Measurements from ENCODE around the gene ATF6. TPM values are rescaled to one million over a fixed set of nuclear protein-coding genes. Genes with fewer than 3 reads are reported as not detected.

ATF6 gene
- total and polyA plus RNA-seq, 2 of the 8 experiments (the other 6 are each of a cell fraction or from before 2014, with no cell fraction given) = 4.6 to 10.0 TPM

DNA sequence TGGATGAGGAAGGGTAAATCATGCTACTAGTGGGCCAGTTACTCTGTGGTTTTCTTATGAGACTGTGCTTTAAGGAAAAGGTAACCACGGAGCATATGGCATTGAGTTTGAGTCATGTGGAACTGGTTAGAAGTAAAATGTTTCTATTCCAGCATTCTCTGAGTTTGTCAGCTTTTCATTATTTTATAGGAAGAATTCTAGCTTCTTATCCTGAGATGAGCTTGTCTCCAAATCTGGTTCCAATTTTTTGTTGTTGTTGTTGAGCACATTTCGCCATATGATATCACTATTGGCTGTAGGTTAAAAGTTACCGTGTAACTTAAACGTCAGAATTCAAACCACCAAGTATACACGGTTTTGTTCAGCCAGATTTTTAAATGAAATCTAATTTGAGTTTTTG lies 69.9 kb downstream of the ATF6 start:
- DNase-seq (ENCODE audit: low read depth in 1 of 2, low spot score in 2 of 2) (no peak), FAIRE-seq (no peak)
- Histone ChIP-seq H2BK15ac (ENCODE audit: low read length) (no peak overlapping the region), H3K27me3 (replicated peaks in 1 of 4; ENCODE audit: control insufficient read depth in 3 of 4, extremely low read depth in 1 of 4, insufficient read depth in 3 of 4, low read length in 3 of 4) (no peaks in the 10 kb centered on the region), H3K14ac (ENCODE audit: insufficient read length) (no peak overlapping the region), H2AK5ac (ENCODE audit: low read depth, low read length) (no peak overlapping the region), H2BK20ac (ENCODE audit: low read length) (no peak overlapping the region), H3K23ac (ENCODE audit: insufficient read length) (no peak overlapping the region), H4K5ac (ENCODE audit: insufficient read length, low read depth, low read length) (no peak overlapping the region), H3K9ac (replicated peaks in 1 of 4; ENCODE audit: extremely low read depth in 1 of 4, low read depth in 3 of 4, low read length in 3 of 4) (no peak overlapping the region), H3K23me2 (ENCODE audit: low read depth, low read length) (no peaks in the 10 kb centered on the region), H3K56ac (replicated peaks; ENCODE audit: insufficient read length, low read depth, low read length) (no peak overlapping the region), H2BK5ac (ENCODE audit: low read depth, low read length) (no peak overlapping the region), H4K20me1 (replicated peaks in 1 of 2; ENCODE audit: control insufficient read depth in 1 of 2, insufficient read depth in 2 of 2, low read length in 2 of 2) (no peaks in the 10 kb centered on the region), H3K4ac (replicated peaks; ENCODE audit: insufficient read length, low read depth, low read length) (no peak overlapping the region), H3K36me3 (ENCODE audit: control insufficient read depth in 2 of 4, insufficient read depth in 4 of 4, low read length in 3 of 4) (0 out of 8 replicates have a peak, but pooled peaks cover 0 to 3% (median 0%) of the 10 kb centered on the region in 4 experiments), H3K4me2 (ENCODE audit: insufficient read depth in 1 of 2, low read depth in 2 of 2, low read length in 2 of 2) (no peak overlapping the region), H4K8ac (ENCODE audit: extremely low read depth, insufficient read depth, low read length) (no peak overlapping the region), H2BK120ac (replicated peaks; ENCODE audit: low read depth, low read length) (no peak overlapping the region), H3K4me3 (ENCODE audit: extremely low read depth in 1 of 4, insufficient read depth in 2 of 4, low read depth in 3 of 4, low read length in 4 of 4) (no peak overlapping the region), H3K9me3 (ENCODE audit: insufficient read depth in 2 of 2, low read depth in 1 of 2, low read length in 1 of 2) (peaks cover 0 to 9% of the 10 kb centered on the region in 2 experiments; a peak in 1 of 4 replicates), H4K91ac (replicated peaks; ENCODE audit: insufficient read length, low read length) (no peak overlapping the region), H3K79me2 (ENCODE audit: control insufficient read depth in 1 of 2, insufficient read depth in 2 of 2, low read length in 2 of 2) (no peaks in the 10 kb centered on the region), H3K18ac (ENCODE audit: extremely low read depth, low read length) (no peak overlapping the region), H2AFZ (ENCODE audit: low read length) (no peak overlapping the region), H3K79me1 (ENCODE audit: low read depth, low read length) (no peaks in the 10 kb centered on the region), H3K4me1 (replicated peaks in 1 of 4; ENCODE audit: control insufficient read depth in 3 of 4, insufficient read depth in 4 of 4, low read length in 3 of 4) (no peaks in the 10 kb centered on the region), H2BK12ac (ENCODE audit: low read depth, low read length) (no peak overlapping the region), H3K27ac (ENCODE audit: low read depth, low read length) (no peak overlapping the region)
- CTCF ChIA-PET (ENCODE audit: partially characterized antibody) = no interaction called here
- POLR2A ChIA-PET (ENCODE audit: partially characterized antibody) = no interaction called here
- 89% methylated on average over 5 of the region's 5 CpGs; no CpG with 5 or more reads in 1 of the 2 experiments for WGBS, 2 experiments (ENCODE audit: extremely low coverage in 1 of 2, insufficient coverage in 1 of 2, insufficient read length in 1 of 2, insufficient replicate concordance in 2 of 2, low coverage in 1 of 2, low lambda C conversion rate in 2 of 2, missing lambda C conversion rate in 1 of 2)
- TF ChIP-seq SP2 (IDR thresholded peaks at IDR 0.05; ENCODE audit: low read length) (no peak), MAX (IDR thresholded peaks at IDR 0.05) (no peak), RBBP5 (IDR thresholded peaks at IDR 0.05; ENCODE audit: borderline replicate concordance, low read depth, low read length) (no peak)

Measured in H1 (cell line).